ENCODE data around the gene ATP8A1. TPM values are rescaled to one million over a fixed set of nuclear protein-coding genes. Genes with fewer than 3 reads are reported as not detected.

The ATP8A1 gene
- total RNA-seq, 6 donors from 2014 or later = 39.5 to 264 (median 144) TPM

GRCh38 chr4:42612898-42613297 lies 44.0 kb downstream of the ATP8A1 start:
- H3K9me3 ChIP-seq = no peaks in the 10 kb centered on the region
- DNase-seq = no peak
- TF ChIP-seq EP300 (IDR thresholded peaks at IDR 0.05) = no peak
- TF ChIP-seq CTCF (IDR thresholded peaks at IDR 0.05) = no peak
- no peak for TF ChIP-seq POLR2AphosphoS5 (IDR thresholded peaks at IDR 0.05)
- no peak for TF ChIP-seq POLR2A (IDR thresholded peaks at IDR 0.05)

GRCh38 chr4:42610941-42611340 lies 46.0 kb downstream of the ATP8A1 start:
- TF ChIP-seq CTCF (IDR thresholded peaks at IDR 0.05) = no peak
- no peak for TF ChIP-seq POLR2AphosphoS5 (IDR thresholded peaks at IDR 0.05)
- no peak for TF ChIP-seq EP300 (IDR thresholded peaks at IDR 0.05)
- TF ChIP-seq POLR2A (IDR thresholded peaks at IDR 0.05) = no peak
- no peaks in the 10 kb centered on the region for H3K27me3 ChIP-seq
- H3K9me3 ChIP-seq = no peaks in the 10 kb centered on the region
- 93 to 98% methylated on average over 4 of the region's 4 CpGs for WGBS, 2 donors
- ATAC-seq (ENCODE audit: low FRiP score in 2 of 2) = no peak
- H3K4me3 ChIP-seq = no peak overlapping the region
- no peaks in the 10 kb centered on the region for H3K4me1 ChIP-seq
- DNase-seq = no peak
- H3K27ac ChIP-seq = no peak overlapping the region
- peaks cover 0 to 6% (median 2%) of the 10 kb centered on the region in 4 donors for H3K36me3 ChIP-seq

More at GRCh38 chr4:42612898-42613297, 44.0 kb downstream of the ATP8A1 start:
- H3K4me3 ChIP-seq = no peak overlapping the region
- WGBS, 2 donors = 52 to 60% methylated on average over 1 of the region's 1 CpG
- H3K27me3 ChIP-seq = no peaks in the 10 kb centered on the region
- no peak for ATAC-seq (ENCODE audit: low FRiP score in 2 of 2)
- no peak overlapping the region for H3K27ac ChIP-seq
- peaks cover 0 to 7% (median 0%) of the 10 kb centered on the region in 4 donors for H3K4me1 ChIP-seq
- peaks cover 0 to 6% (median 2%) of the 10 kb centered on the region in 4 donors for H3K36me3 ChIP-seq

GRCh38 chr4:42609051-42609450 lies 47.9 kb downstream of the ATP8A1 start:
- Histone ChIP-seq H3K27me3 (no peaks in the 10 kb centered on the region), H3K4me3 (no peak overlapping the region), H3K27ac (no peak overlapping the region), H3K36me3 (peaks cover 0 to 6% (median 0%) of the 10 kb centered on the region in 4 donors), H3K4me1 (no peaks in the 10 kb centered on the region), H3K9me3 (no peaks in the 10 kb centered on the region)
- no peak for ATAC-seq (ENCODE audit: low FRiP score in 2 of 2)
- TF ChIP-seq EP300 (IDR thresholded peaks at IDR 0.05) (no peak), POLR2AphosphoS5 (IDR thresholded peaks at IDR 0.05) (no peak), CTCF (IDR thresholded peaks at IDR 0.05) (no peak), POLR2A (IDR thresholded peaks at IDR 0.05) (no peak)
- DNase-seq = no peak
- WGBS, 2 donors = 94 to 99% methylated on average over 4 of the region's 4 CpGs

- H3K36me3 ChIP-seq = peaks cover 0 to 6% (median 0%) of the 10 kb centered on the region in 4 donors
- no peak for ATAC-seq (ENCODE audit: low FRiP score in 2 of 2)
- no peak overlapping the region for H3K4me3 ChIP-seq
- H3K27ac ChIP-seq = no peak overlapping the region
- H3K4me1 ChIP-seq = no peaks in the 10 kb centered on the region
- 95 to 96% methylated on average over 3 of the region's 3 CpGs for WGBS, 2 donors
- no peaks in the 10 kb centered on the region for H3K27me3 ChIP-seq
- DNase-seq = no peak
- TF ChIP-seq POLR2A (IDR thresholded peaks at IDR 0.05) (no peak), EP300 (IDR thresholded peaks at IDR 0.05) (no peak), POLR2AphosphoS5 (IDR thresholded peaks at IDR 0.05) (no peak)
- H3K9me3 ChIP-seq = no peaks in the 10 kb centered on the region
Observed at GRCh38 chr4:42608551-42608950, 48.4 kb downstream of the ATP8A1 start.

GRCh38 chr4:42607011-42607726 lies 49.7 kb downstream of the ATP8A1 start:
- no peaks in the 10 kb centered on the region for H3K4me1 ChIP-seq
- no peak overlapping the region for H3K4me3 ChIP-seq
- H3K27ac ChIP-seq = no peak overlapping the region
- 77 to 83% methylated on average over 3 of the region's 3 CpGs for WGBS, 2 donors
- no peak for TF ChIP-seq EP300 (IDR thresholded peaks at IDR 0.05)
- TF ChIP-seq CTCF (IDR thresholded peaks at IDR 0.05) = no peak
- TF ChIP-seq POLR2A (IDR thresholded peaks at IDR 0.05) = no peak
- TF ChIP-seq POLR2AphosphoS5 (IDR thresholded peaks at IDR 0.05) = no peak
- ATAC-seq (ENCODE audit: low FRiP score in 2 of 2) (no peak), DNase-seq (no peak)
- peaks cover 0 to 6% (median 0%) of the 10 kb centered on the region in 4 donors for H3K36me3 ChIP-seq
- H3K9me3 ChIP-seq = no peaks in the 10 kb centered on the region
- no peaks in the 10 kb centered on the region for H3K27me3 ChIP-seq

Measured in upper lobe of left lung (tissue), 6 donors.